ENCODE data around the gene RBM17. TPM values are rescaled to one million over a fixed set of nuclear protein-coding genes. Genes with fewer than 3 reads are reported as not detected.

RBM17 gene
- total and polyA plus RNA-seq, 10 of the 15 experiments (the other 5 are each of a cell fraction or from before 2014, with no cell fraction given) = 28.4 to 181 (median 83.9) TPM

DNA sequence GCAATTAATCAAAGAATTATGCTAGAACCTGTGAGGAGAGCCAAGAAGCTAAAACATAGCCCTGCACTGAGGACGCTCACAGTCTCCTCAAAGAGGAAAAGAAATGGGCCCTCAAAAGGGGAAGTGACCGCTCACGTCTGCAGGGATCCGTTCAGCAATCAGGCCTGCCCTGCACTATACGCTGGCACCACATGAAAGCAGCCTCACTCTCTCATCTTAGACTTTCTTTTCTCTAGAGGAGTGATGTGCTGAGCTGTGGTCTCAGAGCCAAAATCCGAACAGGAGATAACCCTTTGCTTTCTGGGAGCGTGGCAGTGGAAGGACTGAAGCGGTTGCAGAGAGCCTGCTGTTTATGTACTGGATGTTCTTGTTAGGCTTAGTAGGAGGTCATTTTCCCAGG, 20.4 kb upstream of the RBM17 start:
- Histone ChIP-seq H3K9me3 (replicated peaks; ENCODE audit: control insufficient read depth, insufficient read depth, low read length) (no peaks in the 10 kb centered on the region), H3K4me2 (ENCODE audit: control insufficient read depth, insufficient read depth) (peak overlapping the region; percentile 40; the same call in 1 of the 2 replicates), H3K36me3 (ENCODE audit: control insufficient read depth in 2 of 2, insufficient read depth in 2 of 2, low read length in 1 of 2) (no peaks in the 10 kb centered on the region), H3K4me3 (no peak overlapping the region), H3K27me3 (replicated peaks in 1 of 2; ENCODE audit: control insufficient read depth in 2 of 2, insufficient read depth in 2 of 2, low read length in 1 of 2) (no peaks in the 10 kb centered on the region; a peak in 1 of 4 replicates), H3K27ac (ENCODE audit: control insufficient read depth, insufficient read depth) (no peak overlapping the region), H3K4me1 (ENCODE audit: control insufficient read depth, insufficient read depth, low read length) (peaks cover 30% of the 10 kb centered on the region), H3K9ac (ENCODE audit: control insufficient read depth, insufficient read depth, low read length) (no peak overlapping the region), H2AFZ (ENCODE audit: control insufficient read depth, low read depth, low read length) (peak overlapping the region; percentile 37; the same call in 1 of the 2 replicates), H4K20me1 (ENCODE audit: control insufficient read depth, insufficient read depth) (no peaks in the 10 kb centered on the region), H3K79me2 (ENCODE audit: control insufficient read depth, insufficient read depth, low read length) (no peaks in the 10 kb centered on the region)
- 30% methylated on average over 8 of the region's 8 CpGs for WGBS (ENCODE audit: insufficient coverage, insufficient replicate concordance, low lambda C conversion rate, missing lambda C conversion rate)
- intact Hi-C loops (cut with micrococcal nuclease; ENCODE audit: unreplicated experiment) = no loop called here
- ATAC-seq (peak; percentile 86), DNase-seq (ENCODE audit: low read depth, low spot score) (no peak), FAIRE-seq (peak; percentile 84)
- BruUV-seq (replicated peaks) = no TSS peak
- SMC1A ChIA-PET (ENCODE audit: uncharacterized antibody, unreplicated experiment) = interaction anchor here (1.0 to 6.9 kb wide), 8 partner anchors 10 to 331 kb away, joined by 3 to 66 read pairs (median 6); no protein-coding TSS in a partner anchor
- RAD21 ChIA-PET (ENCODE audit: unreplicated experiment) = interaction anchor here (0.7 to 3.0 kb wide), 8 partner anchors 10 to 172 kb away, joined by 3 to 10 read pairs (median 3); no protein-coding TSS in a partner anchor
- CTCF ChIA-PET = interaction anchor here (0.8 to 4.1 kb wide), 11 partner anchors 10 to 338 kb away, joined by 3 to 34 read pairs (median 4); no protein-coding TSS in a partner anchor
- POLR2A ChIA-PET = interaction anchor here (0.6 kb wide), 1 partner anchor 92 kb away, joined by 3 read pairs; no protein-coding TSS in a partner anchor
- in situ Hi-C loops (cut with MboI) = no loop called here
- TF ChIP-seq GATAD2B (conservative IDR thresholded peaks at IDR 0.05; ENCODE audit: low read depth) (no peak), WRNIP1 (IDR thresholded peaks at IDR 0.05; ENCODE audit: borderline replicate concordance, low read depth, low read length) (no peak), EZH2 (IDR thresholded peaks at IDR 0.05; ENCODE audit: borderline replicate concordance, control insufficient read depth, low read depth, low read length) (no peak), CHD1 (IDR thresholded peaks at IDR 0.05; ENCODE audit: low read depth, low read length) (no peak), HDAC6 (IDR thresholded peaks at IDR 0.05; ENCODE audit: unreplicated experiment) (no peak), BCL11A (IDR thresholded peaks at IDR 0.05; ENCODE audit: low read depth, low read length) (peak; percentile 14; the same call in 1 of the 2 replicates), ZSCAN29 (IDR thresholded peaks at IDR 0.05) (no peak), ZNF384 (IDR thresholded peaks at IDR 0.05; ENCODE audit: borderline replicate concordance, low read depth, low read length) (no peak), MTA2 (IDR thresholded peaks at IDR 0.05; ENCODE audit: low read depth) (peak; percentile 50; the same call in 1 of the 2 replicates), MTA3 (IDR thresholded peaks at IDR 0.05; ENCODE audit: borderline replicate concordance, low read length) (no peak), CREM (IDR thresholded peaks at IDR 0.05; ENCODE audit: low read depth) (no peak), RCOR1 (conservative IDR thresholded peaks at IDR 0.05; ENCODE audit: low read depth, low read length) (no peak), PAX8 (IDR thresholded peaks at IDR 0.05) (no peak), RAD21 (IDR thresholded peaks at IDR 0.05; ENCODE audit: insufficient read depth, low read depth, low read length) (no peak), ATF7 (IDR thresholded peaks at IDR 0.05; ENCODE audit: low read depth) (peak; percentile 13; the same call in 1 of the 2 replicates), ZNF274 (IDR thresholded peaks at IDR 0.05; ENCODE audit: insufficient read depth, insufficient read length) (no peak)
- TF ChIP-seq, protein P1, sequence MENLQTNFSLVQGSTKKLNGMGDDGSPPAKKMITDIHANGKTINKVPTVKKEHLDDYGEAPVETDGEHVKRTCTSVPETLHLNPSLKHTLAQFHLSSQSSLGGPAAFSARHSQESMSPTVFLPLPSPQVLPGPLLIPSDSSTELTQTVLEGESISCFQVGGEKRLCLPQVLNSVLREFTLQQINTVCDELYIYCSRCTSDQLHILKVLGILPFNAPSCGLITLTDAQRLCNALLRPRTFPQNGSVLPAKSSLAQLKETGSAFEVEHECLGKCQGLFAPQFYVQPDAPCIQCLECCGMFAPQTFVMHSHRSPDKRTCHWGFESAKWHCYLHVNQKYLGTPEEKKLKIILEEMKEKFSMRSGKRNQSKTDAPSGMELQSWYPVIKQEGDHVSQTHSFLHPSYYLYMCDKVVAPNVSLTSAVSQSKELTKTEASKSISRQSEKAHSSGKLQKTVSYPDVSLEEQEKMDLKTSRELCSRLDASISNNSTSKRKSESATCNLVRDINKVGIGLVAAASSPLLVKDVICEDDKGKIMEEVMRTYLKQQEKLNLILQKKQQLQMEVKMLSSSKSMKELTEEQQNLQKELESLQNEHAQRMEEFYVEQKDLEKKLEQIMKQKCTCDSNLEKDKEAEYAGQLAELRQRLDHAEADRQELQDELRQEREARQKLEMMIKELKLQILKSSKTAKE (IDR thresholded peaks at IDR 0.05; ENCODE audit: low read depth, poor library complexity, severe bottlenecking) = no peak
- TF ChIP-seq, protein P2, sequence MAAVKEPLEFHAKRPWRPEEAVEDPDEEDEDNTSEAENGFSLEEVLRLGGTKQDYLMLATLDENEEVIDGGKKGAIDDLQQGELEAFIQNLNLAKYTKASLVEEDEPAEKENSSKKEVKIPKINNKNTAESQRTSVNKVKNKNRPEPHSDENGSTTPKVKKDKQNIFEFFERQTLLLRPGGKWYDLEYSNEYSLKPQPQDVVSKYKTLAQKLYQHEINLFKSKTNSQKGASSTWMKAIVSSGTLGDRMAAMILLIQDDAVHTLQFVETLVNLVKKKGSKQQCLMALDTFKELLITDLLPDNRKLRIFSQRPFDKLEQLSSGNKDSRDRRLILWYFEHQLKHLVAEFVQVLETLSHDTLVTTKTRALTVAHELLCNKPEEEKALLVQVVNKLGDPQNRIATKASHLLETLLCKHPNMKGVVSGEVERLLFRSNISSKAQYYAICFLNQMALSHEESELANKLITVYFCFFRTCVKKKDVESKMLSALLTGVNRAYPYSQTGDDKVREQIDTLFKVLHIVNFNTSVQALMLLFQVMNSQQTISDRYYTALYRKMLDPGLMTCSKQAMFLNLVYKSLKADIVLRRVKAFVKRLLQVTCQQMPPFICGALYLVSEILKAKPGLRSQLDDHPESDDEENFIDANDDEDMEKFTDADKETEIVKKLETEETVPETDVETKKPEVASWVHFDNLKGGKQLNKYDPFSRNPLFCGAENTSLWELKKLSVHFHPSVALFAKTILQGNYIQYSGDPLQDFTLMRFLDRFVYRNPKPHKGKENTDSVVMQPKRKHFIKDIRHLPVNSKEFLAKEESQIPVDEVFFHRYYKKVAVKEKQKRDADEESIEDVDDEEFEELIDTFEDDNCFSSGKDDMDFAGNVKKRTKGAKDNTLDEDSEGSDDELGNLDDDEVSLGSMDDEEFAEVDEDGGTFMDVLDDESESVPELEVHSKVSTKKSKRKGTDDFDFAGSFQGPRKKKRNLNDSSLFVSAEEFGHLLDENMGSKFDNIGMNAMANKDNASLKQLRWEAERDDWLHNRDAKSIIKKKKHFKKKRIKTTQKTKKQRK (IDR thresholded peaks at IDR 0.05; ENCODE audit: low read depth, low read length) = no peak
- TF ChIP-seq, protein P3, sequence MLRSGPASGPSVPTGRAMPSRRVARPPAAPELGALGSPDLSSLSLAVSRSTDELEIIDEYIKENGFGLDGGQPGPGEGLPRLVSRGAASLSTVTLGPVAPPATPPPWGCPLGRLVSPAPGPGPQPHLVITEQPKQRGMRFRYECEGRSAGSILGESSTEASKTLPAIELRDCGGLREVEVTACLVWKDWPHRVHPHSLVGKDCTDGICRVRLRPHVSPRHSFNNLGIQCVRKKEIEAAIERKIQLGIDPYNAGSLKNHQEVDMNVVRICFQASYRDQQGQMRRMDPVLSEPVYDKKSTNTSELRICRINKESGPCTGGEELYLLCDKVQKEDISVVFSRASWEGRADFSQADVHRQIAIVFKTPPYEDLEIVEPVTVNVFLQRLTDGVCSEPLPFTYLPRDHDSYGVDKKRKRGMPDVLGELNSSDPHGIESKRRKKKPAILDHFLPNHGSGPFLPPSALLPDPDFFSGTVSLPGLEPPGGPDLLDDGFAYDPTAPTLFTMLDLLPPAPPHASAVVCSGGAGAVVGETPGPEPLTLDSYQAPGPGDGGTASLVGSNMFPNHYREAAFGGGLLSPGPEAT (IDR thresholded peaks at IDR 0.05; ENCODE audit: low read depth) = no peak
